Tibial nerve (tissue), 4 donors: Measurements from ENCODE around the gene KLHL24.

Source experiments
- EP300 ChIP-seq, 2 donors: sonication (generic); formaldehyde crosslinking; IDR thresholded peaks; one replicate each; pipeline ENCODE4 v1.6.1; 2017; ENCODE audit warnings: antibody characterized with exemption in 2 of 2, mild to moderate bottlenecking in 1 of 2
- POLR2A ChIP-seq, 2 donors: fragments of 450-650 bp; IDR thresholded peaks; one replicate each; pipeline ENCODE4 v1.6.1; 2017; ENCODE audit warnings: antibody characterized with exemption in 2 of 2, mild to moderate bottlenecking in 2 of 2, moderate library complexity in 2 of 2
- TF ChIP-seq, protein P1 (sequence below), 5 experiments: fragments of 200-600 bp in 3 of 5; fragments of 450-650 bp in 2 of 5; sonication (generic) in 3 of 5; IDR thresholded peaks; one replicate each; pipeline ENCODE4 v1.5.1; 2016 to 2019; ENCODE audit warnings: antibody characterized with exemption in 5 of 5, mild to moderate bottlenecking in 3 of 5, moderate library complexity in 2 of 5

DNA sequence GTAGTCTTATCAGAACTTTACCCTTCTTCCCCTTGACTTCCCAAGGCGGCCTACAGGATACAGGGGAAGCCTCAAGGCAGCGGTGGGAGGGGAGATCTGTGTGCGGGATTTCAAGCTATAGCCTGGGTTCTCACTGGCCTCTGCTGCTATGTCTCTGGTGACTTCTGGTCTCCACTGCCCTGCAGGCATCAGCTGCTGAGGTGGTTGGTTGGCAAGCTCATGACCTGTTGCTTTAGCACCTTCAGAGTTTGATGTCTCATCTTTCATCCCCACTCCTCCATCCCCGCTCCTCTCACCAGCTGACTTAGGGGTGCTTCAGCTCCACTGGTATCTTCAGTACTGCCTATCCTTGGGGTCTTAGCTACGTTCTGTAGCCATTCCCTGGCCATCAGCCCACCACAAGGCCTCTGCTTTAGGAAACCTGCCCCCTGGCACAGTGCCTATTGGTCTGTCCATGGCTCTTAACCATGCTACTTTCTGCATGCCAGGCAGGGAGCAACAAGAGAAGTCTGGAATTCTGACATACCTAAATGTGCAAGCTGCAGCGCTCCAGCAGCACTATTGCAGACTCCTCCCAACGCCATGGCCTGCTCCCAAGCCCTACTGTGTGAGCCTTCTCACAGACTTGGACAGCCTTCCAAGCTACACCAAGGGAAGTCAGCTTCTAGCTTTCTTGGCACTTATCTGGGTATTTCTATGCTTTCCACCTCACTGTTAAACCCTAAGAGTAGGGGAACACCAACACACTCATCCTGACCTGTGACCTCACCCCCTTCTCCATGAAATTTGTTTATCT, 60.3 kb downstream of the KLHL24 start:
- TF ChIP-seq, protein P1, sequence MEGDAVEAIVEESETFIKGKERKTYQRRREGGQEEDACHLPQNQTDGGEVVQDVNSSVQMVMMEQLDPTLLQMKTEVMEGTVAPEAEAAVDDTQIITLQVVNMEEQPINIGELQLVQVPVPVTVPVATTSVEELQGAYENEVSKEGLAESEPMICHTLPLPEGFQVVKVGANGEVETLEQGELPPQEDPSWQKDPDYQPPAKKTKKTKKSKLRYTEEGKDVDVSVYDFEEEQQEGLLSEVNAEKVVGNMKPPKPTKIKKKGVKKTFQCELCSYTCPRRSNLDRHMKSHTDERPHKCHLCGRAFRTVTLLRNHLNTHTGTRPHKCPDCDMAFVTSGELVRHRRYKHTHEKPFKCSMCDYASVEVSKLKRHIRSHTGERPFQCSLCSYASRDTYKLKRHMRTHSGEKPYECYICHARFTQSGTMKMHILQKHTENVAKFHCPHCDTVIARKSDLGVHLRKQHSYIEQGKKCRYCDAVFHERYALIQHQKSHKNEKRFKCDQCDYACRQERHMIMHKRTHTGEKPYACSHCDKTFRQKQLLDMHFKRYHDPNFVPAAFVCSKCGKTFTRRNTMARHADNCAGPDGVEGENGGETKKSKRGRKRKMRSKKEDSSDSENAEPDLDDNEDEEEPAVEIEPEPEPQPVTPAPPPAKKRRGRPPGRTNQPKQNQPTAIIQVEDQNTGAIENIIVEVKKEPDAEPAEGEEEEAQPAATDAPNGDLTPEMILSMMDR (IDR thresholded peaks at IDR 0.05) = no peak
- no peak for TF ChIP-seq POLR2A (IDR thresholded peaks at IDR 0.05)
- no peak for TF ChIP-seq EP300 (IDR thresholded peaks at IDR 0.05)
